Activated T-cell treated with anti-CD3 and anti-CD28 coated beads for 1 hour (primary cell): ENCODE results near the gene OSBPL9.

ENCODE experiments used
- DNase-seq: peaks from one replicate; pipeline ENCODE4 v3.0.0-alpha.2; 2020; ENCODE audit warnings: low read depth

The OSBPL9 gene

GRCh38 chr1:51740652-51741051, 123.8 kb downstream of the OSBPL9 start:
- DNase-seq = no peak

GRCh38 chr1:51741121-51741681, 124.3 kb downstream of the OSBPL9 start:
- DNase-seq = no peak

- no peak for DNase-seq
Measured at GRCh38 chr1:51744506-51745303, 127.8 kb downstream of the OSBPL9 start.

- no peak for DNase-seq
Measured at GRCh38 chr1:51745304-51745570, 128.3 kb downstream of the OSBPL9 start.

- no peak for DNase-seq
Measured at GRCh38 chr1:51749151-51749550, 132.3 kb downstream of the OSBPL9 start.

GRCh38 chr1:51750218-51750617, 133.3 kb downstream of the OSBPL9 start:
- no peak for DNase-seq

- DNase-seq = no peak
Measured at GRCh38 chr1:51750729-51751128, 133.8 kb downstream of the OSBPL9 start.

GRCh38 chr1:51752073-51752948, 135.4 kb downstream of the OSBPL9 start:
- no peak for DNase-seq

- no peak for DNase-seq
Measured at GRCh38 chr1:51753969-51754368, 137.1 kb downstream of the OSBPL9 start.

GRCh38 chr1:51754666-51755065, 137.8 kb downstream of the OSBPL9 start:
- no peak for DNase-seq

- DNase-seq = no peak
Measured at GRCh38 chr1:51755437-51755836, 138.5 kb downstream of the OSBPL9 start.

GRCh38 chr1:51756290-51756689, 139.4 kb downstream of the OSBPL9 start:
- DNase-seq = no peak

- DNase-seq = no peak
Measured at GRCh38 chr1:51758310-51758709, 141.4 kb downstream of the OSBPL9 start.

- DNase-seq = no peak
Measured at GRCh38 chr1:51760872-51761271, 144.0 kb downstream of the OSBPL9 start.

- no peak for DNase-seq
Measured at GRCh38 chr1:51761351-51761750, 144.5 kb downstream of the OSBPL9 start.

- DNase-seq = no peak
Measured at GRCh38 chr1:51768971-51769588, 152.2 kb downstream of the OSBPL9 start.

GRCh38 chr1:51776408-51776807, 159.5 kb downstream of the OSBPL9 start:
- DNase-seq = no peak

- DNase-seq = no peak
Measured at GRCh38 chr1:51780927-51781326, 164.0 kb downstream of the OSBPL9 start.

- no peak for DNase-seq
Measured at GRCh38 chr1:51784997-51785421, 168.1 kb downstream of the OSBPL9 start.

- no peak for DNase-seq
Measured at GRCh38 chr1:51788938-51789337, 172.0 kb downstream of the OSBPL9 start.

GRCh38 chr1:51789342-51789741, 172.4 kb downstream of the OSBPL9 start:
- no peak for DNase-seq

GRCh38 chr1:51790385-51790784, 173.5 kb downstream of the OSBPL9 start:
- DNase-seq = no peak

GRCh38 chr1:51791888-51792287, 175.0 kb downstream of the OSBPL9 start:
- DNase-seq = no peak
